MM.1S (cell line): ENCODE results near the gene SDHAF4.

Experiments
- CTCF ChIP-seq: fragments of 300-600 bp; sonication (generic); IDR thresholded peaks from 2 replicates; pipeline ENCODE4 v1.5.1; 2016; ENCODE audit warnings: antibody characterized with exemption, low read length, mixed read lengths
- EZH2 ChIP-seq: fragments of 300-600 bp; sonication (generic); optimal IDR thresholded peaks from 2 replicates; pipeline ENCODE3; 2017; ENCODE audit warnings: low read depth, mild to moderate bottlenecking, antibody characterized with exemption, low read length, mixed read lengths

- TF ChIP-seq EZH2 (no peak), CTCF (no peak)
These were observed 50.1 kb downstream of the SDHAF4 start for GRCh38 chr6:70616728-70617260.
